GM12878 (cell line): ENCODE results near the gene TMOD3.

Experiments used
- CREB1 ChIP-seq: IDR thresholded peaks from 2 replicates; pipeline ENCODE4 v1.6.1; 2012; ENCODE audit warnings: low read depth, mild to moderate bottlenecking, inconsistent platforms
- EZH2 ChIP-seq: IDR thresholded peaks from 2 replicates; pipeline ENCODE4 v1.6.1; 2012; ENCODE audit warnings: low read depth, mild to moderate bottlenecking, control low read depth, inconsistent platforms, low read length, borderline replicate concordance; ENCODE audit not compliant: control insufficient read depth
- HDAC6 ChIP-seq: fragments of 200-600 bp; sonication (generic); IDR thresholded peaks from one replicate; pipeline ENCODE4 v1.8.0; 2017; ENCODE audit warnings: antibody characterized with exemption; ENCODE audit not compliant: unreplicated experiment
- JUND ChIP-seq: IDR thresholded peaks from 2 replicates; pipeline ENCODE4 v1.6.1; 2012; ENCODE audit warnings: low read depth, mild to moderate bottlenecking, low read length, improper control_type of control experiment, moderate library complexity
- MTA3 ChIP-seq: IDR thresholded peaks from 2 replicates; pipeline ENCODE4 v1.6.1; 2012; ENCODE audit warnings: low read length, inconsistent platforms, borderline replicate concordance
- NFYB ChIP-seq: IDR thresholded peaks from 2 replicates; pipeline ENCODE4 v1.6.1; 2011; ENCODE audit warnings: low read depth, mild to moderate bottlenecking, low read length, improper control_type of control experiment, moderate library complexity; ENCODE audit not compliant: insufficient read depth
- NR2C1 ChIP-seq: fragments of 450-650 bp; IDR thresholded peaks from 2 replicates; pipeline ENCODE4 v1.6.1; 2017; ENCODE audit warnings: antibody characterized with exemption, mild to moderate bottlenecking, moderate library complexity
- SIN3A ChIP-seq: IDR thresholded peaks from 2 replicates; pipeline ENCODE4 v1.6.1; 2012; ENCODE audit warnings: low read depth, low read length, improper control_type of control experiment
- YY1 ChIP-seq: IDR thresholded peaks from 2 replicates; pipeline ENCODE4 v1.6.1; 2011; ENCODE audit warnings: low read depth, mild to moderate bottlenecking, low read length
- ZZZ3 ChIP-seq: IDR thresholded peaks from 2 replicates; pipeline ENCODE4 v1.6.1; 2011; ENCODE audit warnings: low read depth; ENCODE audit not compliant: control insufficient read depth, insufficient read length
- TF ChIP-seq, protein P1 (sequence below): IDR thresholded peaks from 2 replicates; pipeline ENCODE4 v1.6.1; 2012; ENCODE audit warnings: mild to moderate bottlenecking, low read depth, low read length
- TF ChIP-seq, protein P2 (sequence below), 3 experiments: IDR thresholded peaks in 2 of 3; conservative IDR thresholded peaks in 1 of 3; 2 replicates each; pipeline ENCODE4 v1.5.1; 2011; ENCODE audit warnings: low read depth in 3 of 3, low read length in 3 of 3, mild to moderate bottlenecking in 3 of 3, control low read depth in 2 of 3, moderate library complexity in 2 of 3, inconsistent platforms in 1 of 3, mixed read lengths in 1 of 3; ENCODE audit not compliant: control insufficient read depth in 2 of 3, insufficient read depth in 1 of 3; ENCODE audit errors: extremely low read depth in 1 of 3
- TF ChIP-seq, protein P3 (sequence below): IDR thresholded peaks from 2 replicates; pipeline ENCODE4 v1.6.1; 2011; ENCODE audit warnings: low read depth, mild to moderate bottlenecking, low read length, moderate library complexity, borderline replicate concordance; ENCODE audit errors: extremely low read depth
- TF ChIP-seq, protein P4 (sequence below): fragments of 150-350 bp; IDR thresholded peaks from 2 replicates; pipeline ENCODE4 v1.6.1; 2016; ENCODE audit warnings: low read depth, low read length

DNA sequence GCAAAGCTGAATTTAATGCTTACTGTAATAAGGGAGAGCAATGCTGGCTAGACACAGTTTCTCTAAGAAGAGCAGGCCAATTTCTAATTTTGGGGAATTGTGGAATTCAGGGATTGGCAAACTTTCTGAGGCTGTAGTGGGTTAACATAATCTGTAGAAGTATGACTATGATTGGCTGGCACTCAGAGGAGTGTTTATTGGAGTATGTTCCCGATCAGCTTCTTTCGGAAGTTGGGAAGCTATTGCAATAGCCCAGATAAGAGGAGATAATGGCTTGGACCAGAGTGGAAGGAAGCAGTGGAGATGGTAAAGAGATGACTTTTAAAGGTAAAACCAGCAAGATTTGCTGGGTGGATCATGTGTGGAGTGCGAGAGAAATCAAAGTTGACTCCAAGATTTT, 19.4 kb downstream of the TMOD3 start:
- TF ChIP-seq MTA3: no peak
- TF ChIP-seq CREB1: no peak
- TF ChIP-seq NR2C1: no peak
- TF ChIP-seq, protein P1, sequence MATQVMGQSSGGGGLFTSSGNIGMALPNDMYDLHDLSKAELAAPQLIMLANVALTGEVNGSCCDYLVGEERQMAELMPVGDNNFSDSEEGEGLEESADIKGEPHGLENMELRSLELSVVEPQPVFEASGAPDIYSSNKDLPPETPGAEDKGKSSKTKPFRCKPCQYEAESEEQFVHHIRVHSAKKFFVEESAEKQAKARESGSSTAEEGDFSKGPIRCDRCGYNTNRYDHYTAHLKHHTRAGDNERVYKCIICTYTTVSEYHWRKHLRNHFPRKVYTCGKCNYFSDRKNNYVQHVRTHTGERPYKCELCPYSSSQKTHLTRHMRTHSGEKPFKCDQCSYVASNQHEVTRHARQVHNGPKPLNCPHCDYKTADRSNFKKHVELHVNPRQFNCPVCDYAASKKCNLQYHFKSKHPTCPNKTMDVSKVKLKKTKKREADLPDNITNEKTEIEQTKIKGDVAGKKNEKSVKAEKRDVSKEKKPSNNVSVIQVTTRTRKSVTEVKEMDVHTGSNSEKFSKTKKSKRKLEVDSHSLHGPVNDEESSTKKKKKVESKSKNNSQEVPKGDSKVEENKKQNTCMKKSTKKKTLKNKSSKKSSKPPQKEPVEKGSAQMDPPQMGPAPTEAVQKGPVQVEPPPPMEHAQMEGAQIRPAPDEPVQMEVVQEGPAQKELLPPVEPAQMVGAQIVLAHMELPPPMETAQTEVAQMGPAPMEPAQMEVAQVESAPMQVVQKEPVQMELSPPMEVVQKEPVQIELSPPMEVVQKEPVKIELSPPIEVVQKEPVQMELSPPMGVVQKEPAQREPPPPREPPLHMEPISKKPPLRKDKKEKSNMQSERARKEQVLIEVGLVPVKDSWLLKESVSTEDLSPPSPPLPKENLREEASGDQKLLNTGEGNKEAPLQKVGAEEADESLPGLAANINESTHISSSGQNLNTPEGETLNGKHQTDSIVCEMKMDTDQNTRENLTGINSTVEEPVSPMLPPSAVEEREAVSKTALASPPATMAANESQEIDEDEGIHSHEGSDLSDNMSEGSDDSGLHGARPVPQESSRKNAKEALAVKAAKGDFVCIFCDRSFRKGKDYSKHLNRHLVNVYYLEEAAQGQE: no peak
- no peak for TF ChIP-seq NFYB
- no peak for TF ChIP-seq YY1
- TF ChIP-seq, protein P2, sequence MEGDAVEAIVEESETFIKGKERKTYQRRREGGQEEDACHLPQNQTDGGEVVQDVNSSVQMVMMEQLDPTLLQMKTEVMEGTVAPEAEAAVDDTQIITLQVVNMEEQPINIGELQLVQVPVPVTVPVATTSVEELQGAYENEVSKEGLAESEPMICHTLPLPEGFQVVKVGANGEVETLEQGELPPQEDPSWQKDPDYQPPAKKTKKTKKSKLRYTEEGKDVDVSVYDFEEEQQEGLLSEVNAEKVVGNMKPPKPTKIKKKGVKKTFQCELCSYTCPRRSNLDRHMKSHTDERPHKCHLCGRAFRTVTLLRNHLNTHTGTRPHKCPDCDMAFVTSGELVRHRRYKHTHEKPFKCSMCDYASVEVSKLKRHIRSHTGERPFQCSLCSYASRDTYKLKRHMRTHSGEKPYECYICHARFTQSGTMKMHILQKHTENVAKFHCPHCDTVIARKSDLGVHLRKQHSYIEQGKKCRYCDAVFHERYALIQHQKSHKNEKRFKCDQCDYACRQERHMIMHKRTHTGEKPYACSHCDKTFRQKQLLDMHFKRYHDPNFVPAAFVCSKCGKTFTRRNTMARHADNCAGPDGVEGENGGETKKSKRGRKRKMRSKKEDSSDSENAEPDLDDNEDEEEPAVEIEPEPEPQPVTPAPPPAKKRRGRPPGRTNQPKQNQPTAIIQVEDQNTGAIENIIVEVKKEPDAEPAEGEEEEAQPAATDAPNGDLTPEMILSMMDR (IDR thresholded peaks at IDR 0.05 in 2 of 3, conservative IDR thresholded peaks at IDR 0.05 in 1 of 3; ENCODE audit: control insufficient read depth in 2 of 3, extremely low read depth in 1 of 3, insufficient read depth in 1 of 3, low read depth in 3 of 3, low read length in 3 of 3): no peak
- no peak for TF ChIP-seq SIN3A
- TF ChIP-seq, protein P3, sequence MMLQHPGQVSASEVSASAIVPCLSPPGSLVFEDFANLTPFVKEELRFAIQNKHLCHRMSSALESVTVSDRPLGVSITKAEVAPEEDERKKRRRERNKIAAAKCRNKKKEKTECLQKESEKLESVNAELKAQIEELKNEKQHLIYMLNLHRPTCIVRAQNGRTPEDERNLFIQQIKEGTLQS: no peak
- TF ChIP-seq, protein P4, sequence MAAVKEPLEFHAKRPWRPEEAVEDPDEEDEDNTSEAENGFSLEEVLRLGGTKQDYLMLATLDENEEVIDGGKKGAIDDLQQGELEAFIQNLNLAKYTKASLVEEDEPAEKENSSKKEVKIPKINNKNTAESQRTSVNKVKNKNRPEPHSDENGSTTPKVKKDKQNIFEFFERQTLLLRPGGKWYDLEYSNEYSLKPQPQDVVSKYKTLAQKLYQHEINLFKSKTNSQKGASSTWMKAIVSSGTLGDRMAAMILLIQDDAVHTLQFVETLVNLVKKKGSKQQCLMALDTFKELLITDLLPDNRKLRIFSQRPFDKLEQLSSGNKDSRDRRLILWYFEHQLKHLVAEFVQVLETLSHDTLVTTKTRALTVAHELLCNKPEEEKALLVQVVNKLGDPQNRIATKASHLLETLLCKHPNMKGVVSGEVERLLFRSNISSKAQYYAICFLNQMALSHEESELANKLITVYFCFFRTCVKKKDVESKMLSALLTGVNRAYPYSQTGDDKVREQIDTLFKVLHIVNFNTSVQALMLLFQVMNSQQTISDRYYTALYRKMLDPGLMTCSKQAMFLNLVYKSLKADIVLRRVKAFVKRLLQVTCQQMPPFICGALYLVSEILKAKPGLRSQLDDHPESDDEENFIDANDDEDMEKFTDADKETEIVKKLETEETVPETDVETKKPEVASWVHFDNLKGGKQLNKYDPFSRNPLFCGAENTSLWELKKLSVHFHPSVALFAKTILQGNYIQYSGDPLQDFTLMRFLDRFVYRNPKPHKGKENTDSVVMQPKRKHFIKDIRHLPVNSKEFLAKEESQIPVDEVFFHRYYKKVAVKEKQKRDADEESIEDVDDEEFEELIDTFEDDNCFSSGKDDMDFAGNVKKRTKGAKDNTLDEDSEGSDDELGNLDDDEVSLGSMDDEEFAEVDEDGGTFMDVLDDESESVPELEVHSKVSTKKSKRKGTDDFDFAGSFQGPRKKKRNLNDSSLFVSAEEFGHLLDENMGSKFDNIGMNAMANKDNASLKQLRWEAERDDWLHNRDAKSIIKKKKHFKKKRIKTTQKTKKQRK: no peak
- TF ChIP-seq ZZZ3: no peak
- TF ChIP-seq JUND: no peak
- TF ChIP-seq EZH2: no peak
- no peak for TF ChIP-seq HDAC6
